ENCODE results near the gene USP43.
A peak's percentile ranks its signal among the peaks of the same experiment; 100 is the strongest.

DNA sequence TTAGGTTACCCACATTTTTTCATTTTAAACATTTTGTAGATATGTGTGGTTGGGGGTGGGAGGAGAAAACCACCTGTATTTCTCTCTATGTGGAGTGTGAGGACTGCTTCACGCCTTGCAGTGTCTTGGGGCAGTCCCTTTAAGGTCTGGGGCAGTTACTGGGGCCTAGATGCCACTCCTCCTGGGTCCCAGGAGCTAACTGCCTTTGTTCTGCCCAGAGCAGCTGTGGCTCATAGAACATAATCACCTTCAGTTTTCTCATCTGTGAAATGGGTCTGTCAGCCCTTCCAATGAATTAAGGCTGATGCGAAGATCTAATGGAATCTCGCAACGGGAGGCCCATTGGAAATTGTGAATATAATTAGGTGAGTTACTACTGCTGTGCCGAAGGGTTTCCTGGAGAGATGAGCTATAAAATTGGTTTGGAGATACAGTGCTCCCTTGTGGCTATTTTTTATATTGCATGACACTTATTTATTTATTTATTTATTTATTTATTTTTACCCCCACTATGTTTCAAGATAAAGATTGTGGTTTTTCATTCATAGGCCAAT lies 123.1 kb downstream of the USP43 start:
- TF ChIP-seq, protein P1, sequence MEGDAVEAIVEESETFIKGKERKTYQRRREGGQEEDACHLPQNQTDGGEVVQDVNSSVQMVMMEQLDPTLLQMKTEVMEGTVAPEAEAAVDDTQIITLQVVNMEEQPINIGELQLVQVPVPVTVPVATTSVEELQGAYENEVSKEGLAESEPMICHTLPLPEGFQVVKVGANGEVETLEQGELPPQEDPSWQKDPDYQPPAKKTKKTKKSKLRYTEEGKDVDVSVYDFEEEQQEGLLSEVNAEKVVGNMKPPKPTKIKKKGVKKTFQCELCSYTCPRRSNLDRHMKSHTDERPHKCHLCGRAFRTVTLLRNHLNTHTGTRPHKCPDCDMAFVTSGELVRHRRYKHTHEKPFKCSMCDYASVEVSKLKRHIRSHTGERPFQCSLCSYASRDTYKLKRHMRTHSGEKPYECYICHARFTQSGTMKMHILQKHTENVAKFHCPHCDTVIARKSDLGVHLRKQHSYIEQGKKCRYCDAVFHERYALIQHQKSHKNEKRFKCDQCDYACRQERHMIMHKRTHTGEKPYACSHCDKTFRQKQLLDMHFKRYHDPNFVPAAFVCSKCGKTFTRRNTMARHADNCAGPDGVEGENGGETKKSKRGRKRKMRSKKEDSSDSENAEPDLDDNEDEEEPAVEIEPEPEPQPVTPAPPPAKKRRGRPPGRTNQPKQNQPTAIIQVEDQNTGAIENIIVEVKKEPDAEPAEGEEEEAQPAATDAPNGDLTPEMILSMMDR (IDR thresholded peaks at IDR 0.05; ENCODE audit: low read length) = peak; percentile 22
- TF ChIP-seq EZH2 (optimal IDR thresholded peaks at IDR 0.05; ENCODE audit: low read depth, low read length) = no peak

All from MM.1S (cell line).